SJCRH30 (cell line): ENCODE results near the gene RNF187. TPM values are rescaled to one million over a fixed set of nuclear protein-coding genes. Genes with fewer than 3 reads are reported as not detected.

Source experiments
- total RNA-seq: library from RNA; depleted of rRNA; stranded (reverse); fragments of >200 nt; shearing (Covaris generic); gene quantifications from 2 replicates; pipeline ENCODE4 v1.2.3, GENCODE V29; 2014; rRNA removed

Gene RNF187
- total RNA-seq, 1 experiment from 2014 or later, result 65.0 TPM

Other genes with a start within 250 kb of the RNF187 start
- gene TRIM11, start 80.5 kb upstream of the RNF187 start, total RNA-seq, result 25.5 and 30.7 TPM in 2 replicates
- gene TRIM17, start 70.5 kb upstream of the RNF187 start, total RNA-seq, result not detected in 2 replicates
- gene RHOU, start 248.1 kb downstream of the RNF187 start, total RNA-seq, result 3.2 and 3.4 TPM in 2 replicates